ENCODE measurements around the gene GALNS. TPM values are rescaled to one million over a fixed set of nuclear protein-coding genes. Genes with fewer than 3 reads are reported as not detected.

The GALNS gene
- total and polyA plus RNA-seq, 8 donors = 5.7 to 26.1 (median 9.1) TPM

- Histone ChIP-seq H3K4me1 (no peaks in the 10 kb centered on the region), H3K4me3 (no peak overlapping the region), H3K27me3 (no peaks in the 10 kb centered on the region), H3K9me3 (no peaks in the 10 kb centered on the region), H3K27ac (no peak overlapping the region), H3K36me3 (no peaks in the 10 kb centered on the region)
- intact Hi-C loops (cut with DNase I) = no loop called here
- TF ChIP-seq, protein P1, sequence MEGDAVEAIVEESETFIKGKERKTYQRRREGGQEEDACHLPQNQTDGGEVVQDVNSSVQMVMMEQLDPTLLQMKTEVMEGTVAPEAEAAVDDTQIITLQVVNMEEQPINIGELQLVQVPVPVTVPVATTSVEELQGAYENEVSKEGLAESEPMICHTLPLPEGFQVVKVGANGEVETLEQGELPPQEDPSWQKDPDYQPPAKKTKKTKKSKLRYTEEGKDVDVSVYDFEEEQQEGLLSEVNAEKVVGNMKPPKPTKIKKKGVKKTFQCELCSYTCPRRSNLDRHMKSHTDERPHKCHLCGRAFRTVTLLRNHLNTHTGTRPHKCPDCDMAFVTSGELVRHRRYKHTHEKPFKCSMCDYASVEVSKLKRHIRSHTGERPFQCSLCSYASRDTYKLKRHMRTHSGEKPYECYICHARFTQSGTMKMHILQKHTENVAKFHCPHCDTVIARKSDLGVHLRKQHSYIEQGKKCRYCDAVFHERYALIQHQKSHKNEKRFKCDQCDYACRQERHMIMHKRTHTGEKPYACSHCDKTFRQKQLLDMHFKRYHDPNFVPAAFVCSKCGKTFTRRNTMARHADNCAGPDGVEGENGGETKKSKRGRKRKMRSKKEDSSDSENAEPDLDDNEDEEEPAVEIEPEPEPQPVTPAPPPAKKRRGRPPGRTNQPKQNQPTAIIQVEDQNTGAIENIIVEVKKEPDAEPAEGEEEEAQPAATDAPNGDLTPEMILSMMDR (IDR thresholded peaks at IDR 0.05) = no peak
- FAIRE-seq (no peak), ATAC-seq (no peak), DNase-seq (no peak)
- 70 to 82% methylated on average over 14 of the region's 14 CpGs for WGBS, 2 donors
Measured at GRCh38 chr16:88903267-88903666, 46.5 kb upstream of the GALNS start.

- no peaks in the 10 kb centered on the region for H3K4me1 ChIP-seq
- 75 to 77% methylated on average over 16 of the region's 16 CpGs for WGBS, 2 donors
Measured at GRCh38 chr16:88902744-88903143, 46.0 kb upstream of the GALNS start.

DNA sequence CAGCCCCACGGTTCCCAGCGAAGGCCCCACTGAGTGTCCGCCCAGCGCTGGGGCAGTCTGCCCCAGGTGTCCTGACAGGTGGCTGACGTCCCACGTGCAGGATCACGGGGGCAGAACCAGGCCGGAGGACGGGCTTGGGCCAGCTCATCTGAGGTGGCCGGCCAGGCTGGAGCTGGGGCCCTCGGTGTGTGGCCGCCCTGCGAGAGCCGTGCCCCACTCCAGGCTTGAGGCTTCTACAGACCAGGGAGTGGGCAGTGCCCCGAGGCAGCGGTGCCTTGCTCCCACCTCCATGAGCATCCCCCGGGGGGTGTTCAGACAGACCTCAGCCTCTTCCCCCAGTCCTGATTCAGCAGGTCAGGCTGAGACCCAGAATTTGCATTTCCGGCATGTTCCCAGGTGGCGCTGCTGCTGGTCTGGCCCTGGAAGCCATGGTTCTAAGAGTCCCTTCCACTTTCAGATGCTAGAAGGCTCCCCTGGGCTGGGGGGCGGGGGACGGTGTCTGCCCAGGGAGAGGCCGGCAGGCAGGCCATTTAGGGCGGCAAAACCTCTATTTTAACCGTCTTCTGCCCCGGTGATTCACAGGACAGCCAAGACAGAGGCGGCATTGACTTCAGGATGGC lies 45.1 kb upstream of the GALNS start:
- H3K4me3 ChIP-seq = no peak overlapping the region
- 81 to 84% methylated on average over 26 of the region's 26 CpGs for WGBS, 2 donors
- no peak for FAIRE-seq
- no peak overlapping the region for H3K27ac ChIP-seq
- no peaks in the 10 kb centered on the region for H3K27me3 ChIP-seq
- H3K36me3 ChIP-seq = peaks cover 0 to 7% (median 0%) of the 10 kb centered on the region in 3 donors
- intact Hi-C loops (cut with DNase I) = no loop called here
- DNase-seq = no peak
- H3K9me3 ChIP-seq = no peaks in the 10 kb centered on the region
- TF ChIP-seq, protein P1 (IDR thresholded peaks at IDR 0.05) = no peak
- no peak for ATAC-seq
- H3K4me1 ChIP-seq = no peaks in the 10 kb centered on the region

More at GRCh38 chr16:88902744-88903143, 46.0 kb upstream of the GALNS start:
- TF ChIP-seq, protein P1 (IDR thresholded peaks at IDR 0.05) = no peak
- ATAC-seq (no peak), FAIRE-seq (no peak), DNase-seq (no peak)
- Histone ChIP-seq H3K27ac (no peak overlapping the region), H3K27me3 (no peaks in the 10 kb centered on the region), H3K9me3 (no peaks in the 10 kb centered on the region), H3K4me3 (no peak overlapping the region), H3K36me3 (peaks cover 0 to 3% (median 0%) of the 10 kb centered on the region in 3 donors)
- intact Hi-C loops (cut with DNase I) = no loop called here

DNA sequence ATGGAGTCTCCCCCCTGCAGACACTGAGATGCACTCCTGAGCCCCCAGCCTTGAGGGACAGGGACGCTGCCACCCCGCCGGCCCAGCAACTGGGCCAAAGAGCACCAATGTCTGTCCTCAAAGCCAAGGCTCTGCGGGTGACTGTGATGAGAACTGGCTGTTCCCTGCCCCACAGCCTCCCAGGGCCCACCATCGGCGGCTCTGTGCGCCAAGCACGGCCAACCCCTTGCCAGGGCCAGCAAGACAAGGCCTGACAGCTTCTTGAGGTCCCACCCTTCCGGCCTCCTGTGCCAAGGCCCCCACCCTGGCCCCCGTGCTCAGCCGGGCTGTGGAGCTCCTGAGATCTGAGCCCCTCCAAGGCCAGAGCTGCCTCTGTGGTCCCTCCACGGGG lies 43.9 kb upstream of the GALNS start:
- no peak for FAIRE-seq
- no peak for DNase-seq
- peaks cover 0 to 7% (median 0%) of the 10 kb centered on the region in 3 donors for H3K36me3 ChIP-seq
- H3K4me1 ChIP-seq = no peaks in the 10 kb centered on the region
- ATAC-seq = no peak
- intact Hi-C loops (cut with DNase I) = no loop called here
- H3K27ac ChIP-seq = no peak overlapping the region
- TF ChIP-seq, protein P1 (IDR thresholded peaks at IDR 0.05) = no peak
- no peak overlapping the region for H3K4me3 ChIP-seq
- WGBS, 2 donors = 92 to 94% methylated on average over 12 of the region's 12 CpGs
- no peaks in the 10 kb centered on the region for H3K9me3 ChIP-seq
- H3K27me3 ChIP-seq = no peaks in the 10 kb centered on the region

- TF ChIP-seq, protein P1 (IDR thresholded peaks at IDR 0.05) = no peak
- H3K27me3 ChIP-seq = no peaks in the 10 kb centered on the region
- ATAC-seq = no peak
- no peak for DNase-seq
- H3K27ac ChIP-seq = no peak overlapping the region
- no peaks in the 10 kb centered on the region for H3K9me3 ChIP-seq
- no peaks in the 10 kb centered on the region for H3K4me1 ChIP-seq
- intact Hi-C loops (cut with DNase I) = no loop called here
- no peak overlapping the region for H3K4me3 ChIP-seq
- no peak for FAIRE-seq
- WGBS, 2 donors = 88 to 91% methylated on average over 41 of the region's 41 CpGs
- H3K36me3 ChIP-seq = peaks cover 0 to 7% (median 0%) of the 10 kb centered on the region in 3 donors
Measured at GRCh38 chr16:88899901-88900661, 43.3 kb upstream of the GALNS start.

Measured in pancreas (tissue), 10 donors.